ENCODE data around the gene OSBPL10. TPM values are rescaled to one million over a fixed set of nuclear protein-coding genes. Genes with fewer than 3 reads are reported as not detected.

Gene OSBPL10
- total and polyA plus RNA-seq, 2 experiments from 2014 or later, result 2.4 to 8.1 TPM

DNA sequence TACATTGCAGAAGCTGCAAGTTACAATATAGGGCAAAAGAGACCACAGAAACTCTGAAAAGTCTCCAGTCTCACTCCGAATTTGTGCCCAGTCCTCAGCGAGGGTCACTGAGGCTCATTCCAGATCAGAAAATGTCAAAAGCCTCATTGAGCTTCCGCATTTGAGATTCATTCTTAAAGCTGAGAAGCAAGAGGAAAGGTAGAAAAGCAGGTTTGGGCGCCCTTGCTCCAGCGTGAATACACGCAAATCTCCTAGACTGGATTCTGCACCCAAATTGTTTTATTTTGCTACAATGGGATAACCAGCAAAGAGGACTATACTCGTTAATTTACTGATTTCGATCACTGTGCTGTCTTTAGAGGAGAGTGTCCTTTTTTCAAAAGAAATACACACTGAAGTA, 236.1 kb downstream of the OSBPL10 start:
- Histone ChIP-seq H3K4me2 (ENCODE audit: unreplicated experiment) (no peak overlapping the region), H3K27me3 (replicated peaks; ENCODE audit: insufficient read depth) (no peaks in the 10 kb centered on the region), H4K20me1 (ENCODE audit: insufficient read depth) (no peaks in the 10 kb centered on the region), H3K9me3 (ENCODE audit: low read depth) (no peaks in the 10 kb centered on the region), H3K9me2 (ENCODE audit: insufficient read depth) (no peaks in the 10 kb centered on the region), H3K79me2 (ENCODE audit: insufficient read depth) (no peaks in the 10 kb centered on the region), H3K4me1 (ENCODE audit: insufficient read depth) (no peaks in the 10 kb centered on the region), H3K9ac (no peak overlapping the region), H3F3A (ENCODE audit: insufficient read depth) (no peaks in the 10 kb centered on the region), H3K27ac (no peak overlapping the region), H2AFZ (no peak overlapping the region), H3K36me3 (ENCODE audit: low read depth) (no peaks in the 10 kb centered on the region), H3K4me3 (no peak overlapping the region)
- no peak for TF ChIP-seq EZH2 (IDR thresholded peaks at IDR 0.05; ENCODE audit: insufficient read depth, poor library complexity, severe bottlenecking)
- no peak for TF ChIP-seq EZH2phosphoT487 (IDR thresholded peaks at IDR 0.05; ENCODE audit: insufficient read depth, low read depth)
- DNase-seq, result no peak
- 90% methylated on average over 8 of the region's 8 CpGs for WGBS, 2 experiments (ENCODE audit: low coverage in 1 of 2, low lambda C conversion rate in 2 of 2, missing lambda C conversion rate in 2 of 2)
- in situ Hi-C loops (cut with MboI), result no loop called here

DNA sequence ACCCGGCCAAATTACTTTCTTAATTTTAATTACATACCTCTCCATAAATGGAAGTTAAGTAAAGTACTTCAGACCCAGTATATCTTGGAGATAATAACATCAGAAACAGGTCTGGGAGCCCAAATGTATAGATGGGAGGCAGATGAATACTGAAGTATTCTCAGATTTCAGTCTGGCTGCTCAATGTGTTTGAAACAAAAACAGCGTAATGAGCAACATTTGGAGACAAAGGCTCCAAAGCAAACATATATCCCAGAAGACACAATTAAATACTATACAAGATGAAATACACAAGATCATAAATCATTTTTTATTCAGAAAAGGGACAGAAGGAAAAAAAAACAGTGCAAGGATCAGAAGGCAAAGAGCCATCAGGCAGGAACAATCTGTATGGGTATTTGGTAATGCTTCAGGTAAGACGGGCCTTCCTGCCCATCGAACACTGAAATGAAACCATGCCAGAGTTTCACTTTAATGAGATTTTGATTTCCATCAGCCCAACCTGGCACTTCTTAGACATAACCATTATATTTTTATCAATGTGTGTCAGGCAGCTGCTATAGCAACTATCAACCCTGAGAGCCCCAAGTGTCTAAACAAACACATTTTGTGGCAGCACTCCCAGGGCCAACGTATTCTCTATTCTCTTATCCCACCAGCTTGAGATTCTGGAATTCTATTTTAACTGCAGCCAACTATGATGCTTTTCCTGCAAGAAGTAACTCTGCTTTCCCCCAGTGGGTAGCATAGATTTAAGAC, 237.6 kb downstream of the OSBPL10 start:
- H3K9ac ChIP-seq, result no peak overlapping the region
- H3K9me3 ChIP-seq (ENCODE audit: low read depth), result no peaks in the 10 kb centered on the region
- 78 to 84% methylated on average over 5 of the region's 5 CpGs for WGBS, 2 experiments (ENCODE audit: low coverage in 1 of 2, low lambda C conversion rate in 2 of 2, missing lambda C conversion rate in 2 of 2)
- no peaks in the 10 kb centered on the region for H3K79me2 ChIP-seq (ENCODE audit: insufficient read depth)
- H3K9me2 ChIP-seq (ENCODE audit: insufficient read depth), result no peaks in the 10 kb centered on the region
- H3K27me3 ChIP-seq (replicated peaks; ENCODE audit: insufficient read depth), result no peaks in the 10 kb centered on the region
- H3K4me3 ChIP-seq, result no peak overlapping the region
- H4K20me1 ChIP-seq (ENCODE audit: insufficient read depth), result no peaks in the 10 kb centered on the region
- no peaks in the 10 kb centered on the region for H3F3A ChIP-seq (ENCODE audit: insufficient read depth)
- TF ChIP-seq EZH2 (IDR thresholded peaks at IDR 0.05; ENCODE audit: insufficient read depth, poor library complexity, severe bottlenecking) (no peak), EZH2phosphoT487 (IDR thresholded peaks at IDR 0.05; ENCODE audit: insufficient read depth, low read depth) (no peak)
- H3K4me1 ChIP-seq (ENCODE audit: insufficient read depth), result no peaks in the 10 kb centered on the region
- no peak for DNase-seq
- no peak overlapping the region for H3K4me2 ChIP-seq (ENCODE audit: unreplicated experiment)
- no peak overlapping the region for H2AFZ ChIP-seq
- H3K27ac ChIP-seq, result no peak overlapping the region
- no peaks in the 10 kb centered on the region for H3K36me3 ChIP-seq (ENCODE audit: low read depth)
- in situ Hi-C loops (cut with MboI), result no loop called here

DNA sequence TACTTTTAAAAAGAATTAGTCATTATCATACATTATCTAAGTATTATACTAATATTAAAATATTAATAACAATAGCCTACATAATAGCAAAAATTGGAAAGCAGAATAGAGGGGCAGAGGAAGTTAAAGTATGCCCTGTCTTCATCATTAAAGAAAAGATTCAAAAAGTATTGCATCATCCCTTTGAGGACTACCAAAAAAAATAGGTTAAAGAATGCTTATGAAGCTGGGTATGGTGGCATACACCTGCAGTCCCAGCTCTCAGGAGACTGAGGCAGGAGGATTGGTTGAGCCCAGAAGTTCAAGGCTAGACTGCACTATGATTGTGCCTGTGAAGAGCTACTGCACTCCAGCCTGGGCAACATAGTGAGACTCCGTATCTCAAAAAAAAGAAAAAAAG, 240.7 kb downstream of the OSBPL10 start:
- 91 to 100% methylated on average over 1 of the region's 1 CpG for WGBS, 2 experiments (ENCODE audit: low coverage in 1 of 2, low lambda C conversion rate in 2 of 2, missing lambda C conversion rate in 2 of 2)
- DNase-seq, result no peak
- H3K9ac ChIP-seq, result no peak overlapping the region
- TF ChIP-seq EZH2phosphoT487 (IDR thresholded peaks at IDR 0.05; ENCODE audit: insufficient read depth, low read depth), result no peak
- TF ChIP-seq EZH2 (IDR thresholded peaks at IDR 0.05; ENCODE audit: insufficient read depth, poor library complexity, severe bottlenecking), result no peak
- H3K27me3 ChIP-seq (replicated peaks; ENCODE audit: insufficient read depth), result no peaks in the 10 kb centered on the region
- H3K9me3 ChIP-seq (ENCODE audit: low read depth), result no peaks in the 10 kb centered on the region
- H3K4me3 ChIP-seq, result no peak overlapping the region
- H3K4me1 ChIP-seq (ENCODE audit: insufficient read depth), result no peaks in the 10 kb centered on the region
- no peak overlapping the region for H3K4me2 ChIP-seq (ENCODE audit: unreplicated experiment)
- in situ Hi-C loops (cut with MboI), result no loop called here
- no peaks in the 10 kb centered on the region for H3K9me2 ChIP-seq (ENCODE audit: insufficient read depth)
- no peak overlapping the region for H2AFZ ChIP-seq
- H3K36me3 ChIP-seq (ENCODE audit: low read depth), result no peaks in the 10 kb centered on the region
- H3K79me2 ChIP-seq (ENCODE audit: insufficient read depth), result no peaks in the 10 kb centered on the region
- no peaks in the 10 kb centered on the region for H4K20me1 ChIP-seq (ENCODE audit: insufficient read depth)
- H3K27ac ChIP-seq, result no peak overlapping the region
- no peaks in the 10 kb centered on the region for H3F3A ChIP-seq (ENCODE audit: insufficient read depth)

DNA sequence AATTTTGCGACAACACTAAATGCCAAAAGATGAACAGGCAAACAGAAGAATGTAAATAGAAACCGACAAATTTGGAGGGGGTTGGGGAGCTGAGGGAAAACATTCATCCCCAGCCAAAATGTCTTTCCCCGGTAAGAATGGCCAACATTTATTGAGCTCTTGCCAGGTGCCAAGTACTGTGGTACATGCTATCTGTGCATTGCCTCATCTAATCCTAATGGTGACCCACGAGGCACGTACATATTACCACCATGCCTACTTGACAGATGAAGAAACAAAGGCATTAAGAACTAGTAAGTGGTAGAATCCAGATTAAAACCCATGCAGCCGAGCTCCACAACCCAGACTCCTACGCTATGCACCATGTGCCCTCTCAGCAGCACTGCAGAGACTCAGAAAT, 242.7 kb downstream of the OSBPL10 start:
- WGBS, 2 experiments (ENCODE audit: low coverage in 1 of 2, low lambda C conversion rate in 2 of 2, missing lambda C conversion rate in 2 of 2), result 67 to 72% methylated on average over 7 of the region's 7 CpGs
- H3K36me3 ChIP-seq (ENCODE audit: low read depth), result no peaks in the 10 kb centered on the region
- no peaks in the 10 kb centered on the region for H4K20me1 ChIP-seq (ENCODE audit: insufficient read depth)
- no peaks in the 10 kb centered on the region for H3K27me3 ChIP-seq (replicated peaks; ENCODE audit: insufficient read depth)
- no peak for TF ChIP-seq EZH2phosphoT487 (IDR thresholded peaks at IDR 0.05; ENCODE audit: insufficient read depth, low read depth)
- no peak for TF ChIP-seq EZH2 (IDR thresholded peaks at IDR 0.05; ENCODE audit: insufficient read depth, poor library complexity, severe bottlenecking)
- H2AFZ ChIP-seq, result no peak overlapping the region
- no peaks in the 10 kb centered on the region for H3F3A ChIP-seq (ENCODE audit: insufficient read depth)
- no peaks in the 10 kb centered on the region for H3K9me3 ChIP-seq (ENCODE audit: low read depth)
- no peaks in the 10 kb centered on the region for H3K4me1 ChIP-seq (ENCODE audit: insufficient read depth)
- no peak overlapping the region for H3K4me2 ChIP-seq (ENCODE audit: unreplicated experiment)
- no peak for DNase-seq
- no peaks in the 10 kb centered on the region for H3K9me2 ChIP-seq (ENCODE audit: insufficient read depth)
- H3K27ac ChIP-seq, result no peak overlapping the region
- H3K9ac ChIP-seq, result no peak overlapping the region
- in situ Hi-C loops (cut with MboI), result no loop called here
- no peaks in the 10 kb centered on the region for H3K79me2 ChIP-seq (ENCODE audit: insufficient read depth)
- H3K4me3 ChIP-seq, result no peak overlapping the region

Measured in GM23248 (cell line).